ENCODE measurements around the gene SSUH2. TPM values are rescaled to one million over a fixed set of nuclear protein-coding genes. Genes with fewer than 3 reads are reported as not detected.
"Not testable (repeated sequence)": the region's sequence is repeated elsewhere in the genome, so short reads cannot be mapped to it uniquely, and the experiment has no call there.

SSUH2 gene
- total RNA-seq, 1 experiment from 2014 or later: 0.11 TPM

DNA sequence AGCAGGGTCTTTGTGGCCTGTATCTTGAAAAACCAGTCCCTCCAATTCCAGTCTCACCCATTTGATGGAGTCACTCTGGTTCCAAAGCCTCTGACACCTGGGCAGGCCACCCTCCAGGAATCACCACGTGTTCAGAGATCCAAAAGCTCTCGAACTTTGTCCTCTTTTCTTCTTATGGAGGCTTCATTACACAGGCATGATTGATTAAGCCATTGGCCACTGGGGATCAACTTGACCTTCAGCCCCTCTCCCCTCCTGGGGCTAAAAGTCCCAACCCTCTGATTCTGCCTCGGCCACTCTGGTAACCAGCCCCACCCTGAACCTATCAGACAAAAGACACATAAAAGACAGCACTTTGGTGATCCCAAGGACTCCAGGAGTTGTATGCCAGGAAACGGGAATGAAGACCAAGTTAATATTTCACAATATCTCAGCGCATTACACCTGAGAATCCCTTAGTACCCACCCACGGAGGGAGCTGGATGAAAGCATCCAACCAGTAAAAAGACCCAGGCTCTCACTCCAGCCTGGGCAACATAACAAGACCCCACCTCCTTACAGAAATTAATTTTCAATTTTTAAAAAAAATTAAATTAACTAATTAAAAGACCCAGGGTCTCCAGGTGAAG lies 23.0 kb upstream of the SSUH2 start:
- Histone ChIP-seq H3K4me1 (replicated peaks) (peaks cover 7% of the 10 kb centered on the region), H3K27me3 (replicated peaks) (no peaks in the 10 kb centered on the region), H3K9me3 (replicated peaks) (no peaks in the 10 kb centered on the region), H3K27ac (no peak overlapping the region), H3K4me3 (no peak overlapping the region), H3K36me3 (no peaks in the 10 kb centered on the region)
- no peak for DNase-seq (ENCODE audit: low read depth in 1 of 2, low spot score in 2 of 2)

DNA sequence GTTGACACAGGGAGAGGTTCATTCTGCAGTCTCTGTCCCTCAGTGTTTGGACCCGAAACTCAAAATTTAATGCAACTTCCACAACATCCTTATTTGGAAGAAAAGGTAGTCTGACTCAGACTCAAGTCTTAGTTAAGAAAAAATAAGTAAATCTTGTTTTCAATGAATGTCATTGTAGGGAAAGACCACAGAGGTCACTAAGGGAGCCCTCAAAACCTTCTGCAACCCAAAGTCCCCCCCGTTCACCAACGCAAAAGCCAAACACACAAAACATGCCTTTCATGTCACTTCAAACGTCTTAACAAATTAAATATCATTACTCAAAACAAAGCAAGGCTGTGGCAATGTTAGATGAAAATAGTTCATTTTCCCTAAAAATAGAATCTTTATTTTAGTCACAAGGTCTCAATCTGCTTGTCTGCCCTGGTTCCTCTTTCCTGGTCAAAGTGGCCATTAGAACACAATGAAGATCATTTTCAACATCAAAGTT lies 20.9 kb upstream of the SSUH2 start:
- Histone ChIP-seq H3K4me3 (no peak overlapping the region), H3K9me3 (replicated peaks) (no peaks in the 10 kb centered on the region), H3K27ac (no peak overlapping the region), H3K36me3 (no peaks in the 10 kb centered on the region), H3K27me3 (replicated peaks) (no peaks in the 10 kb centered on the region), H3K4me1 (replicated peaks) (peaks cover 12% of the 10 kb centered on the region)
- no peak for DNase-seq (ENCODE audit: low read depth in 1 of 2, low spot score in 2 of 2)

DNA sequence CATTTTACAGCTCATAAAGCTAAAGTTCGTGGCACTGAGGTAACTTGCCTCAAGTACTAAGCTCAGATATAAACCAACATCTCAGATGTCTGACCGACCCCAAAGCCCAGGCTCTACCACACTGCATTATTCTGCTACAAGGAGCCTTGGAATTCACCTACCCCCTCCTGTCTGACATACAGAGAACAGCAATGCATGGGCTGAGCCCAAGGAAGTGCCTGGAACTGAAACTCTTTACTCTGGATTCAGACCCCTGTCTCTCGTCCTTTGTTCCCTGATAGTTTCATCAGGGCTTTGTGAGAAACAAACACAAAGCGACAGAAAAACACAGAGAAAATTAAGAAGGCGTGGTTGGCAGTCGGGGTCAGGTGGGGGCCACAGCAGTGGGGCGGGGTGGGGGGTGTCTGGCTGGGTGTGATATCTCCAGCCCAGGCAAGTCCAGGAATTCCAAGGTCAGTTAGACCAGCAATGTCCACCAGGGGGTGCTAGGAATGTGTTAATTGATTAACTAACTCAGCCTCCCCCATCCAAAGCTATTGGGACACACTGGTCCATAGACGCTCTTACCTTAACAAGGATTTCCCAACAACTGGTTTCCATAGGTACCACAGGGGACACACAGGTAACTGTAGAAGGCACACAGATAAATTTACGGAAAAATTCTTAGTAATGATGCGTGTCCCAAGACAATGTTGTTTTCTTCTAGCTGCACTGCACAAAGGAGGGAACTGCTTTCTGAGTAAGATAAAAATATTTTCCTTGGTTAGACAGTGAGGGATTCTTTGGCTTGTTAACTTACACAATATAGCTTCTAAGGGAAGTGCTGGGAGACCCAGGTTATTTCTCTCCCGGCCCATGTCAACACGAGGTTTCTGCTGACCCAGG lies 18.8 kb upstream of the SSUH2 start:
- peak; percentile 39 to 69 for DNase-seq (ENCODE audit: low read depth in 1 of 2, low spot score in 2 of 2)
- H3K4me1 ChIP-seq (replicated peaks): peaks cover 28% of the 10 kb centered on the region
- no peaks in the 10 kb centered on the region for H3K27me3 ChIP-seq (replicated peaks)
- H3K4me3 ChIP-seq: no peak overlapping the region
- no peaks in the 10 kb centered on the region for H3K9me3 ChIP-seq (replicated peaks)
- H3K27ac ChIP-seq: no peak overlapping the region
- no peaks in the 10 kb centered on the region for H3K36me3 ChIP-seq

DNA sequence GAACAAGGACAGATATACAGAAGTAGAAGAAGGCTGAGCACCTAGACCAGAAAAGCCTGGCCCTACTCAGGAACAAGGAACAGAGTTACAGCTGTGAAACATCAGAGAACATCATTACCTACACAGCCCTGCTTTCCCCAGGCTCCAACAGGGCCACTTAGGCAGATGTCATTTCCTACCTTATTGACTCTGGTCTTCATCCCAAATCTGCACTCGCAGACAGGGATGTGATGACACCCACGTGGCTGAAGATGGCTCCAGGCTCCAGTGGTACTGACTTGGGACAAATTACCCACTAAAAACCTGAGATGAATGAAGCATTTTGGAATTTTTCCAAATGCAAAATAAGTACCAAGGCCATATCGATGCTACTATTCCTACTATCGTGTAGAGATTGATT lies 18.0 kb upstream of the SSUH2 start:
- Histone ChIP-seq H3K9me3 (replicated peaks) (no peaks in the 10 kb centered on the region), H3K4me1 (replicated peaks) (peaks cover 36% of the 10 kb centered on the region), H3K27ac (no peak overlapping the region), H3K27me3 (replicated peaks) (no peaks in the 10 kb centered on the region), H3K4me3 (no peak overlapping the region), H3K36me3 (no peaks in the 10 kb centered on the region)
- DNase-seq (ENCODE audit: low read depth in 1 of 2, low spot score in 2 of 2): no peak

DNA sequence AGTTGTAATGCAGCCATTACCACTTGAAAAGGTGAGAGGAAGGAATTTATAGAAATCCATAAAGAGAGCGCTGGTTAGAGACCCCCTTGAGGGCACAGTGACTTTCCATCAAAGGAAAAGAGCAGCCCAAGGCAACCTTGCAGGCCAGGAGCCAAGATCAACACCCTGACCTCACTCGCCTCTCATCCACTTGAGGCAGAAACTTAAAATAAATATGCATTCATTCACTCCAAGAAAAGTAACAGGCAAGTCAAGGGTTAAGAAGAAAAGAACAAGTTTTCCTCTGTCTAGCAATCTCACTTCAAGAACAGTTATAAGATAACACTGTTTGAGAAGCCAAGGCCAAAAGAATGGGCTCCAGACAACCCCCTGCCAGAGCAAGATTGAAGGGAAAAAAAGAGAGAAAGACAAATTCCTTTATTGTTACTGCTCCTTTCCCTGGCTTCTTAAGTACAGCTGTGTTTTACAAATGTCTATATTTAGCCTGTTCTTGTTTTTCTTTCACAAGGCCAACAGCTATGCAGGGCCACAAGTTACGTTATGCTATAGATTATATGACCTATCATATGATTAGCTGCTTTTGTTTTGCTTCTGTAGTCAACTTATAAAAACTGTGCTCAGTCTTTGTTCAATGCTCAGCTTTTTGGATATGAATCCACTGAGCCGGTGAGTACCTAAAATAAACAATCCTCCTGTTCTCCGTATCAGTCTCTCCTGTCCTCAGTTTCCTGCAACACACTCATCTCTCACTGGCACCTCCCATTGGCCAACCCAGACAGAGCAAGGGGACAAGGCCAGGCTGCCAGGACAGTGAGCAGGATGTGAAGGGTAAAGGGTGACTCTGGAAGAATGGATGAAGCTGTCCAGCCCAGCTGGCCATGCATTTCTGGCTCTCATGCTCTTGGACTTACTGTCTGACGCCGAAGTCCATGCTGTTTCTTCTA lies 15.8 kb upstream of the SSUH2 start:
- no peaks in the 10 kb centered on the region for H3K36me3 ChIP-seq
- H3K27ac ChIP-seq: 0 out of 2 replicates have a peak overlapping the region, but pooled peaks have one; percentile 17
- no peak overlapping the region for H3K4me3 ChIP-seq
- peak in 1 of 2 experiments; percentile 42 for DNase-seq (ENCODE audit: low read depth in 1 of 2, low spot score in 2 of 2)
- H3K4me1 ChIP-seq (replicated peaks): peaks cover 35% of the 10 kb centered on the region
- peaks cover 7% of the 10 kb centered on the region for H3K9me3 ChIP-seq (replicated peaks)
- H3K27me3 ChIP-seq (replicated peaks): no peaks in the 10 kb centered on the region

DNA sequence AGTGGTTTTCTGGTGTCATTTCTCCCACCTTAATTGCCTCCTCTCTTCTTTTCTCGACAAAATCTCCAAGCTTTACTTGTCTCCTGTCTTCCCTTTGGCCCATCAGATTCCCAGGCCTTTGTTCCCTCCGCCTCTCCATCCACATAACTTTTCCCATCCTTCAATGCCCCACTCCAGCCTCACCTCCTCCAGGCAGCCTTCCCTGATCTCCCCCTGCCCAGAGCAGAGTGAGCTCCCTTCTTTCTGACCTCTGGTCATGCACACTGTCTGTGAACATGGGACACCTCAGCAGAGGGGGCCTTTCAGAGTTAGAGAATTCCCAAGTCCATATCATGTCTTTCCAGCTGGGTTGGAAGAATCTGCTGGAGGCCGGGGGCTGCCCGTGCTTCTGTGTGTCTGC lies 14.6 kb upstream of the SSUH2 start:
- Histone ChIP-seq H3K4me1 (replicated peaks) (peaks cover 31% of the 10 kb centered on the region), H3K27me3 (replicated peaks) (no peaks in the 10 kb centered on the region), H3K36me3 (no peaks in the 10 kb centered on the region), H3K4me3 (no peak overlapping the region), H3K27ac (no peak overlapping the region), H3K9me3 (replicated peaks) (peaks cover 11% of the 10 kb centered on the region)
- DNase-seq (ENCODE audit: low read depth in 1 of 2, low spot score in 2 of 2): no peak

DNA sequence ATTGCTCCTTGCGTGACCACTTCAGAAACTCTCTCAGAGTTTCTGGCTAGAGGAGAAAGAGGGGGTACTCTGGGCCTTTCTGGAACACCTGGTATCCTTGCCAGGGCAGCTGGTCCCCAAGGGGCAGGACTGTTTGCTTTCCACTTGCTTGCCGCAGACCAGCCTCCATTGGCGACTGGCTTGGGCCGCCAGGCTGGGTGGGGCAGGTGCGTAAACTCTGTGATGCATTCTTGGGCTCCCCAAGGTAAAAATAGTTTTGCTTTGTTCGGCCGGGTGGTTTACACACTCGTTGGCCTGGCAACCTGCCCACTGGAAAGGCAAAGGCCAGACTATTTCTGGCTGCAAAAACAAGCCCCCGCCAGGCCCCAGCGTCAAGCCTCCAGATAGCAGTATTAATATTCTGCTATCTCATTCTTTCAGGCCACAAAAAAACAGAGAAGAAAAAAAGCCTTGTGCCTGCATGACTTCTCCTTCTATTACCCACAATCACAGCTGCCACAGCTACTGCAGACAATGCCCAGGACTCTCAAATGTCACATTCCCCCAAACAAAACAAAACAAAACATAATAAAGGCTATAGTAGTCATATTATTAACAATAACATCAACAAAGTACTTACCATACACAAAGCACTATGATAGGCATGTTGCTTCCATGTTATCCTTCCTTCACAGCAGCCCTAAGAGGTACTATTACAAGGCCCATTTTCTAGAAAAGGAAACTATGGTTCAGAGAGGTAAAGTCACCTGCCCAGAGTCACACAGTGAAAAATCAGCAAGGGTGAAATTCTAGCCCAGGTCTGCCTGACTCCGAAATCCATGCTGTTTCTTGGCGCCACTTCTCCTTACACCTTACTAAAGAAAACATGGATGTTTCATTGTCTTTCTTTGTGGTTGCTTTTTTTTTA lies 14.0 kb upstream of the SSUH2 start:
- Histone ChIP-seq H3K27me3 (replicated peaks) (no peaks in the 10 kb centered on the region), H3K4me1 (replicated peaks) (peaks cover 31% of the 10 kb centered on the region), H3K9me3 (replicated peaks) (peaks cover 13% of the 10 kb centered on the region), H3K4me3 (no peak overlapping the region), H3K27ac (peak overlapping the region; percentile 13; the same call in 1 of the 2 replicates), H3K36me3 (no peaks in the 10 kb centered on the region)
- peak; percentile 47 to 59 for DNase-seq (ENCODE audit: low read depth in 1 of 2, low spot score in 2 of 2)

DNA sequence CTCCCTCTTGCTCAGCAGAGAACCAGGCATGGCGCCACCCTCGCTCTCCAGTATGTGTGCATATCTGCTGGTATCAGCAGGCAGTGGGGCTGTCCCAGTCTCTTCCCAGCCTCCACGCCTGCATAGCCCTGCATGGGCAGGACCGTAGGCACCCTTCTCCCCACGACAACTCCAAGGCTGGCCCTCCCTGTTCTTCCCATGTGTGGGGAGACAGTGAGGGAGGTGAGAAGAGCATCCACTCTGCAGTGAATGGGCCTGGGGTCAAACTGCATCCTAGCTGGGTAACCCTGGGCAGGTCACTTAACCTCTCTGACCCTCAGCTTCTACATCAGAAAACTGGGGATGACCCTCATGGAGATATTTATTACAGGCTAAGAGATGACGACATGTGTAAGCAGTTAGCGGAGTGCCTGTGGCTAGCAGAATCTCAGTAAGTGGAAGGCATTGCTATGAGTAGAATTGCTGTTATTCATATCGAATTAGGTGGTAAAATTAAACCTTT lies 13.3 kb upstream of the SSUH2 start:
- DNase-seq (ENCODE audit: low read depth in 1 of 2, low spot score in 2 of 2): no peak
- peaks cover 31% of the 10 kb centered on the region for H3K4me1 ChIP-seq (replicated peaks)
- no peaks in the 10 kb centered on the region for H3K36me3 ChIP-seq
- peaks cover 13% of the 10 kb centered on the region for H3K9me3 ChIP-seq (replicated peaks)
- no peak overlapping the region for H3K4me3 ChIP-seq
- no peaks in the 10 kb centered on the region for H3K27me3 ChIP-seq (replicated peaks)
- 0 out of 2 replicates have a peak overlapping the region, but pooled peaks have one; percentile 13 for H3K27ac ChIP-seq

DNA sequence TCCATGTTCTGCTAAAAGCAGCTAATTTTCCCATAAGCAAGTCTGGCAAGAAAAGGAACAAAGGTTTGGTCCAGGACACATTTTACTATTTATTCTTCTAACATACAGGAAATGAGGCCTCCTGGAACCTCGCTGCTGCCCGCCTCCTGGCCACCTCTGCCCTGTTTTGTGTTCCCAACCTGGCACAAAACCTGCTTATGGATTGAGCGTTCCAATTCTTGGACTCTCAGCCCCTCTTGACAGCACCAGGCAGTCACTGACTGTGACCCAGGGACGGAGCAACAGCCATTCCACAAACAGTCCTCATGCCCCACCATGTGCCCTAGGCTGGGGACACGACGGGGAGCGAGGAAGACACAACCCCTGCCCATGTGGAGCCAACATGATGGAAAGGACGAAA lies 11.6 kb upstream of the SSUH2 start:
- no peaks in the 10 kb centered on the region for H3K27me3 ChIP-seq (replicated peaks)
- no peak for DNase-seq (ENCODE audit: low read depth in 1 of 2, low spot score in 2 of 2)
- H3K4me1 ChIP-seq (replicated peaks): peaks cover 31% of the 10 kb centered on the region

DNA sequence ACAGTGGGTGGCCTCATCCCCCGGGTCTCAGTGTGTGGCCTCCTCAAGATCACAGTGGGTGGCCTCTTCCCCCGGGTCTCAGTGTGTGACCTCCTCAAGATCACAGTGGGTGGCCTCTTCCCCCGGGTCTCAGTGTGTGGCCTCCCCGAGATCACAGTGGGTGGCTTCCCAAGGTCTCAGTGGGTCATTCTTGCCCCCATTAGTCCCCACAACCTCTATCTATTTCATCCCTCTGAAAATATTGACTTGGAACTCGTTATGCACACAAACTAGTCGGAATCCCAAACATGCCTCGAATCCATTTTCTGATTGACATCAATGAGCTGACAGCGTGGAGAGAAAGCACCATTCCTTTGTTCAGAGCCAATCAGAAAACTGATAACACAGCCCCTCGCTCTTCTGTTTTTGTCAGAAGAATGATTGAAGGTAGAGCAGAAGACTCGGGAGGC lies 10.8 kb upstream of the SSUH2 start:
- H3K4me1 ChIP-seq (replicated peaks): peaks cover 26% of the 10 kb centered on the region
- H3K27ac ChIP-seq: peak overlapping the region; percentile 61
- peaks cover 13% of the 10 kb centered on the region for H3K9me3 ChIP-seq (replicated peaks)
- no peaks in the 10 kb centered on the region for H3K36me3 ChIP-seq
- no peaks in the 10 kb centered on the region for H3K27me3 ChIP-seq (replicated peaks)
- no peak overlapping the region for H3K4me3 ChIP-seq
- no peak for DNase-seq (ENCODE audit: low read depth in 1 of 2, low spot score in 2 of 2)

More for the DNA sequence above, 11.6 kb upstream of the SSUH2 start:
- H3K36me3 ChIP-seq: no peaks in the 10 kb centered on the region
- H3K27ac ChIP-seq: no peak overlapping the region
- H3K4me3 ChIP-seq: no peak overlapping the region
- H3K9me3 ChIP-seq (replicated peaks): peaks cover 13% of the 10 kb centered on the region

DNA sequence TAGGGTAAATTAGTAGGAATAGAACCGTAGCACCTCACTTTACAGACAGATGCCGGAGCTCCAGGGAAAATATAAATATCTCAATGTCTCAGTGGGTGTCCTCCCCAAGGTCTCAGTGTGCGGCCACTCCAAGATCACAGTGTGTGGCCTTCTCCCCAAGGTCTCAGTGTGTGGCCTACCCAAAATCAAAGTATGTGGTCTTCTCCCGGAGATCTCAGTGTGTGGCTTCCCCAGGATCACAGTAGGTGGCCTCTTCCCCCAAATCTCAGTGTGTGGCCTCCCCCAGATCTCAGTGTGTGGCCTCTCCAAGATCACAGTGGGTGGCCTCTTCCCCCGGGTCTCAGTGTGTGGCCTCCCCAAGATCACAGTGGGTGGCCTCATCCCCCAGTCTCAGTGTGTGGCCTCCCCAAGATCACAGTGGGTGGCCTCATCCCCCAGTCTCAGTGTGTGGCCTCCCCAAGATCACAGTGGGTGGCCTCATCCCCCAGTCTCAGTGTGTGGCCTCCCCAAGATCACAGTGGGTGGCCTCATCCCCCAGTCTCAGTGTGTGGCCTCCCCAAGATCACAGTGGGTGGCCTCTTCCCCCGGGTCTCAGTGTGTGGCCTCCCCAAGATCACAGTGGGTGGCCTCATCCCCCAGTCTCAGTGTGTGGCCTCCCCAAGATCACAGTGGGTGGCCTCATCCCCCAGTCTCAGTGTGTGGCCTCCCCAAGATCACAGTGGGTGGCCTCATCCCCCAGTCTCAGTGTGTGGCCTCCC lies 10.2 kb upstream of the SSUH2 start:
- Histone ChIP-seq H3K27ac (peak overlapping the region; percentile 62), H3K4me1 (replicated peaks) (peaks cover 19% of the 10 kb centered on the region), H3K9me3 (replicated peaks) (peaks cover 13% of the 10 kb centered on the region)
- H3K4me3 ChIP-seq; H3K36me3 ChIP-seq; H3K27me3 ChIP-seq (replicated peaks): not testable (repeated sequence)
- peak in 1 of 2 experiments; percentile 23 for DNase-seq (ENCODE audit: low read depth in 1 of 2, low spot score in 2 of 2)
